Adrenal gland (tissue), 12 donors: Measurements from ENCODE around the gene ANGEL1. TPM values are rescaled to one million over a fixed set of nuclear protein-coding genes. Genes with fewer than 3 reads are reported as not detected.
A peak's percentile ranks its signal among the peaks of the same experiment; 100 is the strongest.

Experiments used
- DNase-seq, 7 donors: peaks; one replicate each; pipeline ENCODE4 v3.0.0-alpha.2; 2019 to 2020
- H3K27ac ChIP-seq, 5 donors: fragments of 200-600 bp; sonication (generic) in 4 of 5; 1 replicate in 3 of 5; 2 replicates in 2 of 5; pipeline versions ENCODE4 v1.5.1 to v1.8.0; 2016 to 2020; ENCODE audit warnings: mild to moderate bottlenecking in 1 of 5
- H3K27me3 ChIP-seq: fragments of 200-600 bp; 2 replicates; pipeline ENCODE4 v1.8.0; 2021
- H3K36me3 ChIP-seq, 2 donors: fragments of 200-600 bp; replicated peaks in 1 of 2; 1 replicate in 1 of 2; 2 replicates in 1 of 2; pipeline versions ENCODE4 v1.5.1 to v1.8.0; 2018 to 2022
- H3K4me1 ChIP-seq, 2 donors: fragments of 200-600 bp; replicated peaks in 1 of 2; 1 replicate in 1 of 2; 2 replicates in 1 of 2; pipeline versions ENCODE4 v1.5.1 to v1.8.0; 2018 to 2021
- H3K4me3 ChIP-seq, 4 donors: fragments of 200-600 bp; sonication (generic) in 3 of 4; one replicate each; pipeline ENCODE4 v1.5.1; 2016 to 2018
- H3K9me3 ChIP-seq, 3 donors: fragments of 200-600 bp; sonication (generic) in 1 of 3; replicated peaks in 1 of 3; 1 replicate in 2 of 3; 2 replicates in 1 of 3; pipeline versions ENCODE4 v1.5.1 to v1.8.0; 2016 to 2021
- POLR2A ChIP-seq, 2 donors: fragments of 450-650 bp; IDR thresholded peaks; one replicate each; pipeline ENCODE4 v1.6.1; 2017; ENCODE audit warnings: antibody characterized with exemption in 2 of 2, mild to moderate bottlenecking in 2 of 2, moderate library complexity in 1 of 2
- WGBS, 4 donors: extraction: QIAGEN DNeasy Blood & Tissue Kit in 2 of 4; methylation state at CpG; one replicate each; pipeline versions ENCODE4 v1.1.5 to v1.1.7; 2013 to 2017; 5-methylcytosine and 5-hydroxymethylcytosine counted together
- intact Hi-C, 2 donors: fragments of 100-400 bp; cut with DNase I; formaldehyde crosslinking; loops; one replicate each; pipeline versions ENCODE4 v1.14.1 to v1.15.0; 2022 to 2023
- polyA plus RNA-seq, 3 donors: library from polyadenylated mRNA; stranded (reverse); fragments of 200-250 nt in 2 of 3; fragments of 350-450 nt in 1 of 3; fragmentation: Illumina TruSeq in 1 of 3; extraction: RNeasy Lipid Tissue Mini Kit (QIAGEN cat#74804) in 1 of 3; gene quantifications; one replicate each; pipeline ENCODE4 v1.2.3, GENCODE V29; 2013 to 2014
- total RNA-seq, 9 donors: library from RNA; depleted of rRNA in 4 of 9; stranded (reverse); fragments of >200 nt in 4 of 9; fragments of 120-200 nt in 1 of 9; fragmentation: NEBNext Ultra II Directional in 1 of 9; extraction: Animal tissue kit (Norgen Biotek cat#: 25700) in 1 of 9; gene quantifications; one replicate each; pipeline versions ENCODE4 v1.1.0 to v1.2.4, GENCODE V29; 2013 to 2023
- TF ChIP-seq, protein P1 (sequence below), 6 experiments: fragments of 450-650 bp in 4 of 6; fragments of 200-600 bp in 2 of 6; sonication (generic) in 1 of 6; IDR thresholded peaks; 1 replicate in 5 of 6; 2 replicates in 1 of 6; pipeline versions ENCODE4 v1.5.1 to v1.8.0; 2016 to 2021; ENCODE audit warnings: antibody characterized with exemption in 6 of 6, mild to moderate bottlenecking in 2 of 6, moderate library complexity in 1 of 6
- donor health status: healthy with polysubstance abuse.
- donor health status: Bipolar disorder and iron deficiency.
- donor health status: DM: yes; HTN: yes; CAD: no.
- donor health status: DM: no; HTN: no; CAD: no.
- donor health status: DM: no; HTN: no; CAD: no.
- donor health status: DM: yes; HTN: yes; CAD: no.

Gene ANGEL1
- total and polyA plus RNA-seq, 12 donors, result 11.8 to 38.2 (median 25.0) TPM

GRCh38 chr14:76773956-76774820 is 38.5 kb downstream of the ANGEL1 start:
- intact Hi-C loops, result no loop called here
- 82 to 93% (median 87%) methylated on average over 15 to 18 of the region's 18 CpGs for WGBS, 4 donors
- Histone ChIP-seq H3K36me3 (peaks cover 0 to 8% of the 10 kb centered on the region in 2 donors), H3K4me1 (peaks cover 16 to 33% of the 10 kb centered on the region in 2 donors), H3K9me3 (no peaks in the 10 kb centered on the region), H3K27ac (peak overlapping the region in 2 of 5 donors; percentile 83 to 90), H3K4me3 (no peak overlapping the region), H3K27me3 (no peaks in the 10 kb centered on the region)
- DNase-seq, result peak in 1 of 7 donors; percentile 40
- no peak for TF ChIP-seq POLR2A (IDR thresholded peaks at IDR 0.05)
- TF ChIP-seq, protein P1, sequence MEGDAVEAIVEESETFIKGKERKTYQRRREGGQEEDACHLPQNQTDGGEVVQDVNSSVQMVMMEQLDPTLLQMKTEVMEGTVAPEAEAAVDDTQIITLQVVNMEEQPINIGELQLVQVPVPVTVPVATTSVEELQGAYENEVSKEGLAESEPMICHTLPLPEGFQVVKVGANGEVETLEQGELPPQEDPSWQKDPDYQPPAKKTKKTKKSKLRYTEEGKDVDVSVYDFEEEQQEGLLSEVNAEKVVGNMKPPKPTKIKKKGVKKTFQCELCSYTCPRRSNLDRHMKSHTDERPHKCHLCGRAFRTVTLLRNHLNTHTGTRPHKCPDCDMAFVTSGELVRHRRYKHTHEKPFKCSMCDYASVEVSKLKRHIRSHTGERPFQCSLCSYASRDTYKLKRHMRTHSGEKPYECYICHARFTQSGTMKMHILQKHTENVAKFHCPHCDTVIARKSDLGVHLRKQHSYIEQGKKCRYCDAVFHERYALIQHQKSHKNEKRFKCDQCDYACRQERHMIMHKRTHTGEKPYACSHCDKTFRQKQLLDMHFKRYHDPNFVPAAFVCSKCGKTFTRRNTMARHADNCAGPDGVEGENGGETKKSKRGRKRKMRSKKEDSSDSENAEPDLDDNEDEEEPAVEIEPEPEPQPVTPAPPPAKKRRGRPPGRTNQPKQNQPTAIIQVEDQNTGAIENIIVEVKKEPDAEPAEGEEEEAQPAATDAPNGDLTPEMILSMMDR (IDR thresholded peaks at IDR 0.05), result no peak

GRCh38 chr14:76773188-76773885 is 39.3 kb downstream of the ANGEL1 start:
- H3K36me3 ChIP-seq, result peaks cover 0 to 5% of the 10 kb centered on the region in 2 donors
- DNase-seq, result peak; percentile 83 to 95 (median 94)
- no peak overlapping the region for H3K4me3 ChIP-seq
- intact Hi-C loops, result no loop called here
- no peak for TF ChIP-seq POLR2A (IDR thresholded peaks at IDR 0.05)
- TF ChIP-seq, protein P1 (IDR thresholded peaks at IDR 0.05), result no peak
- no peaks in the 10 kb centered on the region for H3K9me3 ChIP-seq
- no peaks in the 10 kb centered on the region for H3K27me3 ChIP-seq
- peak overlapping the region; percentile 19 to 90 (median 71) for H3K27ac ChIP-seq
- WGBS, 4 donors, result 6 to 19% (median 15%) methylated on average over 7 to 8 of the region's 8 CpGs
- peaks cover 16 to 40% of the 10 kb centered on the region in 2 donors for H3K4me1 ChIP-seq

- intact Hi-C loops, result no loop called here
- no peak overlapping the region for H3K4me3 ChIP-seq
- H3K27me3 ChIP-seq, result no peaks in the 10 kb centered on the region
- no peaks in the 10 kb centered on the region for H3K9me3 ChIP-seq
- peaks cover 22 to 48% of the 10 kb centered on the region in 2 donors for H3K4me1 ChIP-seq
- WGBS, 4 donors, result 46 to 68% (median 49%) methylated on average over 8 to 13 of the region's 13 CpGs
- H3K27ac ChIP-seq, result peak overlapping the region; percentile 19 to 90 (median 71)
- DNase-seq, result peak in 5 of 7 donors; percentile 54 to 75 (median 63)
- H3K36me3 ChIP-seq, result no peaks in the 10 kb centered on the region
- TF ChIP-seq POLR2A (IDR thresholded peaks at IDR 0.05), result no peak
- TF ChIP-seq, protein P1 (IDR thresholded peaks at IDR 0.05), result peak in 1 of 6 experiments; percentile 7
These were observed 40.1 kb downstream of the ANGEL1 start for GRCh38 chr14:76772300-76773187.
